ENCODE measurements around the gene STN1. TPM values are rescaled to one million over a fixed set of nuclear protein-coding genes. Genes with fewer than 3 reads are reported as not detected.
A peak's percentile ranks its signal among the peaks of the same experiment; 100 is the strongest.

The STN1 gene
- total RNA-seq (10 to 100 TPM; 30.4 to 31.6 TPM), polyA plus RNA-seq (100 to 1,000 TPM; 111 TPM)

DNA sequence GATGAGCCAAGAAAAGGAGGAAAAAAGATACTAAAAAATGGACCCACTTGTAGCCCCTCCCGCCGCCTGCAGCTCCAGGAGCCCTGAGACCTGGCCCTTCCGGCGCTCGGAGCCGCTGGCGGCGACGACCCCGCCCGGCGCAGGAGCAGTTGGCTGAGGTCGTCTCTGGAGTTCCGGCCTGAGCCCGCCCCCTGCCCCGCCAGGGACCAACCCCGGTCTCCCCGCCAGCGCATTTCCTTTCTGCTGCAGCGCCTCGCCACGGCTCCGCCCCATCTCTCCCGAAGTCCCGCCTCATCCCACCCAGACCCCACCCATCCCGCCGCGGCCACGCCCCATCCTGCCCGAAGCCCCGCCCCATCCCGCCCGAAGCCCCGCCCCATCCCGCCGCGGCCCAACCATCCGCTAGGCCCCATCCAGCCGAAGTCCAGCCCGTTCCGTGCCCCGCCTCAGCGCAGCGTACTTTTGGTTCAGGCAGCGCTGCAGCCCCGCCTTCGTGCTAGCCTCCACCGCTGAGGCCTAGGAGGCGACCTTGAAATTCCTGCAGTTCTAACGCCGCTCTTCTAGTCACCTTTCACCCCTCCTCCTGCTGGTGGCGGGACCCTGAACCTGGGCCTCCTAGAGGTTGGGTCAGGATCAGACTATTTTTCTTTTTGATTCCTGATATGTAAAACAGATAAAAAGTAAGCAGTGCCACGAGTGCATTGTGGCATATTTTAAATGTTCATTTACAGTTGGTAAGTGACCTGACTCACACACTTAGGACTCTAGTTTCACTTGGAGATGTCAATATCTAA, at the start of gene STN1:
Gene STN1, minus strand, starts transcription at position 132 of the 794 bp plus-strand sequence. CDS start 590 bp downstream, outside the sequence.
- intact Hi-C loops (cut with micrococcal nuclease), result loop anchor here (1.0 to 10.0 kb wide), 7 partner anchors 10 to 1416 kb away; partner anchors contain the start of genes ACTR1A, SLK, SUFU and TRIM8

DNA sequence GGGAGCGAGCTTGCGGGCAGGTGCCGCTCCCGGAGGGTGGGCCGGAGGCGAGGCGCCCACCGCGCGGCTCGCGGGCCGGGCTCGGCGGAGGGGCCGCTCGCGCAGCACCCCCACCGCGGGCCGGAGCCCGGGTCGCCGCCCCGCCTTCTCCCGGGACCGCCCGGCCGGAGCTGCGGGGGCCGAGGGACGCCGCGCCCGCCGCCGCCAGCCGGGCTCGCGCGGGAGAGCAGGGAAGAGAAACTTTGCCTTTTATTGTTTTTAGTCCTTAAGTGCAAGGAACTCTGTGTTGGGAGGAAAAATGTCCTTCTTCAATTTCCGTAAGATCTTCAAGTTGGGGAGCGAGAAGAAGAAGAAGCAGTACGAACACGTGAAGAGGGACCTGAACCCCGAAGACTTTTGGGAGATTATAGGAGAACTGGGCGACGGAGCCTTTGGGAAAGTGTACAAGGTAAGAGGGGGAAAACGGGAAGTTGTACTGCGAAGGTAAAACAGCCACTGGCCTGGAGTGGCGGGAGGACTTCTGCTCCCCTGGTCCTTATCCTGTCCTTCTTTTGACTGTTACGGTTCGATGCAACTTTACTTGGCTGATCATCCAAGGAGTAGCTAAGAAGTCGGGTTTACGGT, 49.6 kb upstream of the STN1 start:
- POLR2A ChIA-PET (ENCODE audit: partially characterized antibody), result interaction anchor here (0.6 to 3.7 kb wide), 15 partner anchors 10 to 384 kb away, joined by 3 to 54 read pairs (median 5); partner anchors contain the start of gene SFR1

More for the DNA sequence above, at the start of gene STN1:
- Histone ChIP-seq H3K27me3 (ENCODE audit: insufficient read depth, low read length) (no peaks in the 10 kb centered on the region), H3K9me3 (ENCODE audit: control insufficient read depth in 1 of 2, low read length in 2 of 2) (peaks cover 0 to 4% of the 10 kb centered on the region in 2 donors), H3K4me3 (ENCODE audit: low read length in 2 of 2) (peak within 1 kb of the TSS; percentile 69 to 95), H3K36me3 (ENCODE audit: insufficient read depth, low read length) (no peaks in the 10 kb centered on the region), H3K27ac (ENCODE audit: low read depth, low read length) (peak within 1 kb of the TSS; percentile 82), H3K4me1 (ENCODE audit: insufficient read depth, low read length) (peaks cover 53% of the 10 kb centered on the region)
- Mint-ChIP-seq H3K27ac (peak within 1 kb of the TSS; percentile 91 to 98 (median 95)), H3K36me3 (peaks cover 20 to 38% of the 10 kb centered on the region in 2 donors), H3K9me3 (peaks cover 0 to 9% (median 1%) of the 10 kb centered on the region in 8 donors), H3K4me1 (peaks cover 18 to 50% (median 30%) of the 10 kb centered on the region in 4 donors), H3K27me3 (no peaks in the 10 kb centered on the region), H3K4me3 (peak within 1 kb of the TSS; percentile 92 to 99 (median 96))
- POLR2A ChIA-PET (ENCODE audit: partially characterized antibody), result interaction anchor here (0.7 to 7.1 kb wide), 10 partner anchors 9 to 203 kb away, joined by 4 to 55 read pairs (median 10); partner anchors contain the start of genes SFR1 and SLK
- peak; percentile 93 to 96 (median 95) for DNase-seq
- CTCF ChIA-PET (ENCODE audit: partially characterized antibody), result interaction anchor here (0.7 to 4.0 kb wide), 5 partner anchors 8 to 28 kb away, joined by 3 to 10 read pairs (median 5); no protein-coding TSS in a partner anchor

DNA sequence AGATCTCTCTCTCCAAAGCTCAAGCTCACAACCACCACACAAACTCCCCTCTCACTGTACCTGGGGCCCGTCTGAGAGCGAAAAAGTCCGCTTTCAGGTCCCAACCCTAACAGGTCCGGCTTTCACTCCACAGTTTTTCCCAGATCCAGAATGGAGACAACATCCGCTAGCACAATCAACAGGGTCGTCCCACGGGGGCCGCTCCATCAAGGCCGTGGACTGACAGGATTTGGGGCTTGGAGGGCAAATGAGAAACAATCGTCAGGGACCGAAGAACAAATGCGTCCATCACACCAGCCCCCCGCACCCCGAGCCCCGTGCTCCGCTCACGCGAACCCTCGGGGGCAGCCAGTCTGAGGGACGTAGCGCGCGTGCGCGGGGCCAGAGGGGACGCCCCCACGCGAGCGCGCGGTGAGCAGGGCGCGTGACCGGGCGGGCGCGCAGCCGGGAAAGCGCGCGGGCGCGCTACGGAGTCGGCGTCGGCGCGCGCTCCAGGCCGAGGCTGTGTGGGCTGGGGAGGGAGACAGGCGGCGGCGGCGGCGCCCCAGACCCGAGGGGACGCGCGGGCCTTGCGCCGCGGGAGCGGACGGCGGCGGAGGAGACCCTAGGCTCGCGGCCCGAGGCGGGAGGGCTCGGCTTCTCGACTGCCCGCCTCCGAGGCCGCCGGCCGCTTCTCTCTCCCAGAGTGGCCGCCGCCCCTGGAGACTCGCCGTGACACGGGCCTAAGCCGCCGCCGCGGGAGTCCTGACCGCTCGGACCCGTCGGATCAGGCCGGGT, 48.9 kb upstream of the STN1 start, which contains the start of gene SLK:
Gene SLK, plus strand, starts transcription at position 470 of the 777 bp plus-strand sequence. CDS start 606 bp downstream, outside the sequence.
- Mint-ChIP-seq H3K27me3 (no peaks in the 10 kb centered on the region), H3K27ac (peak within 1 kb of the TSS; percentile 95 to 98 (median 96)), H3K4me3 (peak within 1 kb of the TSS; percentile 94 to 100 (median 98)), H3K4me1 (peaks cover 27 to 48% (median 36%) of the 10 kb centered on the region in 4 donors), H3K36me3 (peaks cover 0 to 14% of the 10 kb centered on the region in 2 donors), H3K9me3 (peaks cover 0 to 2% (median 0%) of the 10 kb centered on the region in 8 donors)
- H3K36me3 ChIP-seq (ENCODE audit: insufficient read depth, low read length), result no peaks in the 10 kb centered on the region
- H3K27me3 ChIP-seq (ENCODE audit: insufficient read depth, low read length), result no peaks in the 10 kb centered on the region
- peak within 1 kb of the TSS; percentile 74 for H3K27ac ChIP-seq (ENCODE audit: low read depth, low read length)
- CTCF ChIA-PET (ENCODE audit: partially characterized antibody), result interaction anchor here (0.6 kb wide), 1 partner anchor 17 kb away, joined by 3 read pairs; no protein-coding TSS in a partner anchor
- no peaks in the 10 kb centered on the region for H3K9me3 ChIP-seq (ENCODE audit: control insufficient read depth in 1 of 2, low read length in 2 of 2)
- DNase-seq, result peak; percentile 78 to 90 (median 86)
- H3K4me1 ChIP-seq (ENCODE audit: insufficient read depth, low read length), result peaks cover 33% of the 10 kb centered on the region
- POLR2A ChIA-PET (ENCODE audit: partially characterized antibody), result interaction anchor here (0.8 to 3.4 kb wide), 15 partner anchors 11 to 383 kb away, joined by 3 to 54 read pairs (median 5); partner anchors contain the start of genes GSTO2, SFR1 and STN1
- intact Hi-C loops (cut with micrococcal nuclease), result loop anchor here (1.0 to 5.0 kb wide), 5 partner anchors 48 to 300 kb away; partner anchors contain the start of genes GSTO2 and STN1
- H3K4me3 ChIP-seq (ENCODE audit: low read length in 2 of 2), result peak within 1 kb of the TSS; percentile 59 to 99

More for the DNA sequence above, 49.6 kb upstream of the STN1 start:
- Histone ChIP-seq H3K9me3 (ENCODE audit: control insufficient read depth in 1 of 2, low read length in 2 of 2) (no peaks in the 10 kb centered on the region), H3K27ac (ENCODE audit: low read depth, low read length) (peak overlapping the region; percentile 74), H3K4me3 (ENCODE audit: low read length in 2 of 2) (peak overlapping the region; percentile 59 to 99), H3K4me1 (ENCODE audit: insufficient read depth, low read length) (peaks cover 37% of the 10 kb centered on the region), H3K27me3 (ENCODE audit: insufficient read depth, low read length) (no peaks in the 10 kb centered on the region), H3K36me3 (ENCODE audit: insufficient read depth, low read length) (no peaks in the 10 kb centered on the region)
- peak in 4 of 5 donors; percentile 20 to 37 (median 28) for DNase-seq
- peak overlapping the region; percentile 85 to 98 (median 95) for H3K27ac Mint-ChIP-seq
- peaks cover 0 to 14% of the 10 kb centered on the region in 2 donors for H3K36me3 Mint-ChIP-seq
- H3K4me3 Mint-ChIP-seq, result peak overlapping the region; percentile 93 to 100 (median 98)
- H3K9me3 Mint-ChIP-seq, result peaks cover 0 to 2% (median 0%) of the 10 kb centered on the region in 8 donors
- intact Hi-C loops (cut with micrococcal nuclease), result loop anchor here (1.0 to 5.0 kb wide), 6 partner anchors 16 to 300 kb away; partner anchors contain the start of genes GSTO2 and STN1
- peaks cover 31 to 55% (median 42%) of the 10 kb centered on the region in 4 donors for H3K4me1 Mint-ChIP-seq
- H3K27me3 Mint-ChIP-seq, result no peaks in the 10 kb centered on the region
- CTCF ChIA-PET (ENCODE audit: partially characterized antibody), result interaction anchor here (1.0 kb wide), 1 partner anchor 80 kb away, joined by 3 read pairs; no protein-coding TSS in a partner anchor

- intact Hi-C loops (cut with micrococcal nuclease), result no loop called here
- Mint-ChIP-seq H3K27ac (no peak overlapping the region), H3K4me3 (no peak overlapping the region), H3K27me3 (peaks cover 0 to 4% of the 10 kb centered on the region in 2 donors), H3K4me1 (peaks cover 0 to 1% (median 0%) of the 10 kb centered on the region in 4 donors), H3K36me3 (no peaks in the 10 kb centered on the region), H3K9me3 (peaks cover 0 to 3% (median 0%) of the 10 kb centered on the region in 8 donors)
- Histone ChIP-seq H3K4me1 (ENCODE audit: insufficient read depth, low read length) (no peaks in the 10 kb centered on the region), H3K27me3 (ENCODE audit: insufficient read depth, low read length) (no peaks in the 10 kb centered on the region), H3K4me3 (ENCODE audit: low read length in 2 of 2) (no peak overlapping the region), H3K9me3 (ENCODE audit: control insufficient read depth in 1 of 2, low read length in 2 of 2) (no peaks in the 10 kb centered on the region), H3K36me3 (ENCODE audit: insufficient read depth, low read length) (no peaks in the 10 kb centered on the region), H3K27ac (ENCODE audit: low read depth, low read length) (no peak overlapping the region)
- ChIA-PET POLR2A (ENCODE audit: partially characterized antibody) (no interaction called here), CTCF (ENCODE audit: partially characterized antibody) (interaction anchor here (1.6 kb wide), 1 partner anchor 28 kb away, joined by 3 read pairs; no protein-coding TSS in a partner anchor)
- no peak for DNase-seq
These were observed 42.1 kb upstream of the STN1 start for GRCh38 chr10:103960103-103960502.

GRCh38 chr10:103958996-103959395, 41.0 kb upstream of the STN1 start:
- Mint-ChIP-seq H3K27ac (peak overlapping the region in 1 of 7 donors; percentile 21), H3K27me3 (peaks cover 0 to 4% of the 10 kb centered on the region in 2 donors), H3K36me3 (no peaks in the 10 kb centered on the region), H3K9me3 (peaks cover 0 to 4% (median 0%) of the 10 kb centered on the region in 8 donors), H3K4me1 (no peaks in the 10 kb centered on the region), H3K4me3 (no peak overlapping the region)
- ChIA-PET CTCF (ENCODE audit: partially characterized antibody) (interaction anchor here (1.6 kb wide), 1 partner anchor 27 kb away, joined by 3 read pairs; no protein-coding TSS in a partner anchor), POLR2A (ENCODE audit: partially characterized antibody) (no interaction called here)
- no peaks in the 10 kb centered on the region for H3K36me3 ChIP-seq (ENCODE audit: insufficient read depth, low read length)
- no peaks in the 10 kb centered on the region for H3K9me3 ChIP-seq (ENCODE audit: control insufficient read depth in 1 of 2, low read length in 2 of 2)
- no peaks in the 10 kb centered on the region for H3K27me3 ChIP-seq (ENCODE audit: insufficient read depth, low read length)
- no peaks in the 10 kb centered on the region for H3K4me1 ChIP-seq (ENCODE audit: insufficient read depth, low read length)
- no peak for DNase-seq
- intact Hi-C loops (cut with micrococcal nuclease), result no loop called here
- no peak overlapping the region for H3K27ac ChIP-seq (ENCODE audit: low read depth, low read length)
- H3K4me3 ChIP-seq (ENCODE audit: low read length in 2 of 2), result no peak overlapping the region

- no peaks in the 10 kb centered on the region for H3K9me3 ChIP-seq (ENCODE audit: control insufficient read depth in 1 of 2, low read length in 2 of 2)
- no peak overlapping the region for H3K4me3 ChIP-seq (ENCODE audit: low read length in 2 of 2)
- H3K27ac ChIP-seq (ENCODE audit: low read depth, low read length), result no peak overlapping the region
- no peaks in the 10 kb centered on the region for H3K36me3 ChIP-seq (ENCODE audit: insufficient read depth, low read length)
- H3K4me1 ChIP-seq (ENCODE audit: insufficient read depth, low read length), result no peaks in the 10 kb centered on the region
- ChIA-PET POLR2A (ENCODE audit: partially characterized antibody) (no interaction called here), CTCF (ENCODE audit: partially characterized antibody) (no interaction called here)
- intact Hi-C loops (cut with micrococcal nuclease), result no loop called here
- Mint-ChIP-seq H3K36me3 (no peaks in the 10 kb centered on the region), H3K27me3 (peaks cover 0 to 4% of the 10 kb centered on the region in 2 donors), H3K9me3 (peaks cover 0 to 4% (median 0%) of the 10 kb centered on the region in 8 donors), H3K4me3 (no peak overlapping the region), H3K27ac (no peak overlapping the region), H3K4me1 (no peaks in the 10 kb centered on the region)
- H3K27me3 ChIP-seq (ENCODE audit: insufficient read depth, low read length), result no peaks in the 10 kb centered on the region
- no peak for DNase-seq
These were observed 36.6 kb upstream of the STN1 start for GRCh38 chr10:103954543-103954942.

All from CD4-positive, alpha-beta memory T cell (primary cell).